ENCODE data around the gene TRABD2B.

The TRABD2B gene

DNA sequence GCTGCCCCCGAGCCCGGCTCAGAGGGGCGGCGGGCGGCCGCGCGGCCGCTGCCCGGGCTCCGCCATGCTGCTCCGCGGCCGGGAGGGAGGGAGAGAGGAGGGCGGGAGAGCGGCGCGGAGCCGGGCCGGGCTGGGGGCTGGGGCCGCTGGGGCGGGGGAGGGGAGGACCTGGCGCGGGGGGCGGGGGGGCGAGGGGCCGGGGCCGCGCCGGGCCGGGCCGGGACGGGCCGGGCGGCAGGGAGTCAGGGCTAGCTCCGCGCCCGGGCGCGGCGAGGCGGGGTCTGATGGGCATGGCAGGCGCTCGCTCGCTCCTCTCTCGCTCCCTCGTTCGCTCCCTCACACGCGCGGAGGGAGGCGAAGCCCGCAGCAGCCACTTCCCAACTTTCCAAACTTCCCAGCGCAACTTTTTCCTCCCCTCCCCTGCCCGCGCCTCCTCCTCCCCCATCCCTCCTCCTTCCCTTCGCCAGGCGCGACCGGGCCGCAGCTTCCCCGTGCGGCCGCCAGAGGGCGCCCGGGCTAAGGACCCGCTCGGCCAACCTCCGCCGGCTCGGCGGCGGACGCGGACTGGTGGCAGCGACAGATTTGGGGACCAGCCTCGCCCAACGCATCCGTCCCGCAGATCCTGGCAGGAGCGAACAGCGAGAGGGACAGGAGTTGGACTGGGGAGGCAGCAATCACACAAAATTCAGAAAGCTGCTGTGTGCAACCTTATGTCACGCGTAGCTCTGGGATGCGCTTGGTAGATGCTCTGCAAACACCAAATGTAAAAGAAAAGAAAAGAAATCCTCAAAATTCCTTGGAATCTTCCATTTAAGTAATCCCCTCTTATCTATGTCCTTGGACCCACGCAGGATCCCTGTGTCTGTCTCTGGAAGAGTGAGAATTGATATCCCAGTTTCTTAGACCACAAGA lies at the start of gene TRABD2B:
TSS of gene TRABD2B (minus strand) at position 97 of the 912 bp plus-strand sequence.
- peak; percentile 35 for DNase-seq

- DNase-seq = no peak
Measured at GRCh38 chr1:48044311-48044710, 47.1 kb upstream of the TRABD2B start.

DNA sequence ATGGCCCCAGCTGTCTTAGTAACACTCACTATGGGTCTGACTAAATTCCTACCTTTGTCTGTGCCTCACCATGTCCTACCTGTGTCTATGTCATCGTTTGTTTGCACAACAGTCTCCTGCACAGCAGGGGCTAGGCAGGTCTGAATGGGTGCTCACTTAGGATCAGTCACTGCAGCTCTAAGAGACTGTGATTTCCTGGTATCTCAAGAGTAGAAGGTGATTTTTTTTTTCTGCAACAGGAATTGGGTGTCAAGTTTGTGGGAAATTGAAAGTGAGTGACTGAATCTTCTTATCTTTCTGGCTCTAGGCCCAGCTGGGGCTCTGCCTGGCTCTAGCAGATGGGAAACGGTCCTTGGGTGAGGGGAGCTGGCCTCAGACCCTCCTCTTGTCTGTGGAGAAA lies 46.4 kb upstream of the TRABD2B start:
- DNase-seq = no peak

GRCh38 chr1:48040154-48040553 lies 43.0 kb upstream of the TRABD2B start:
- no peak for DNase-seq

DNA sequence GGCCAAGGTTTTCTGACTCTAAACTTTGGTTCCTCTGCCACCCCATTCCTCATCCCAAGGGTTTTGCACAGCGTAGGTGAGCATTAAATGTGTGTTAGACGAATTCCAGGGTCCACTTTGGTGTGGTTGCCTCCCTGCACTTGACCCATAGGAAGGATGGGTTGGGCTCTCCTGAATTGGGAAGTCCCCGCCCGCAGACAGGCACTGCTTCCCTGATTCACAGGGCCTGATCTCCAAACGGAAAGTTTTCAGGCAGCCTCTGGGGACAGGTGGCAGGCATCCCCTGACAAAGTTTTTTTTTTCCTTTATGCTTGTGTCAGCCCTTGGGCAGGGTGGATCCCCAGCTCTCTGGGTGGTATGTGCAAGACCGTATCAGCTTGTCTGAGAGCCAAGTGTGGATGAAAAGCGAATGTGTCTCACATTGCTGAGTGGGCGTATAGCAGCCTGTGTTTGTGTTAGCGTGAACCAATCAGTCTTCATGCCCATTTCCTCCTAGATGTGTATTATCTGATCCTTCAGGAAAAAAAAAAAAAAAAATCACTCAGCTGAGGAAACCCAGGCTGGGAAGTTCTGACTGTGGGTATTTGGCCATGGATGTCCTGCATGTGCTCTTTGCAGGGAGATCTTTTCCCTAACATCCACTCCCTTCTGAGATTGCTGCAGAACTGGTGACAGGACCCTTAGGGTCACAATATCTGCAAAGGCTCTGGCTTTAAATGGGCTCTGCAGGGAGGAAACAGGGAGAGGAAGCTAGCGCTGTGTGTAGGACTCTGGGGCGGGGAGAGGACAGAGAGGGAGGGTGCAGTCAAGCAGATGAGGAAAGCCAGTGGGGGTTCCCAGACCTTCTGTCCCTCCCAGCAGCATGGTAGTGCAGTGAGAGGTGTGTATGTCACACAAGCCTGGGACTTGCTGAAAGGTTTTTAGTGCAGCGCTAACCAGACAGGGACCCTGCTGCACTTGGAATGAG lies 42.2 kb upstream of the TRABD2B start:
- no peak for DNase-seq

DNA sequence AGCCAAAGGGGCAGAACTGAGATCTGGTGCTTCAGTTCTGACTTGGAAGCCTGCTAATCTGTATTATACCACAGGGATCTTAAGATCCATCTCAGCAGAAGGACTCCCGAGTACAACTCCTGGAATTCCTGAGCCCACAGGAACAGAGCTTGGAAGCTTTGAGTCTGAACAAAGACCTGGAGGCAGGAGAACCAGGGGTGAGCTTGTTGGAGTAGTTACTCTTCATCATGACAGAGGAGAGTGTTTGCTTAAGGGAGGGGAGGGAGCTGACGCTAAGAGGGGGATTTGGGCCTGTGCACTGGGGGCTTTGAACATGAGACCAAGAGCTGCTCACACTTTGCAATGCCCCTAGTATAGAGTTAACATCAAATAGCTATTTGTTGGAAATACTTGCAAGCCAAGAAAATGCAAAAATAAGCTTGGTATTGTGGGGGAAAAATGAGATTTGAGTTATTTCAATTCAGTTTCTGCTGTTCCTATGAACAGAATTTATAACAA lies 41.1 kb upstream of the TRABD2B start:
- no peak for DNase-seq

DNA sequence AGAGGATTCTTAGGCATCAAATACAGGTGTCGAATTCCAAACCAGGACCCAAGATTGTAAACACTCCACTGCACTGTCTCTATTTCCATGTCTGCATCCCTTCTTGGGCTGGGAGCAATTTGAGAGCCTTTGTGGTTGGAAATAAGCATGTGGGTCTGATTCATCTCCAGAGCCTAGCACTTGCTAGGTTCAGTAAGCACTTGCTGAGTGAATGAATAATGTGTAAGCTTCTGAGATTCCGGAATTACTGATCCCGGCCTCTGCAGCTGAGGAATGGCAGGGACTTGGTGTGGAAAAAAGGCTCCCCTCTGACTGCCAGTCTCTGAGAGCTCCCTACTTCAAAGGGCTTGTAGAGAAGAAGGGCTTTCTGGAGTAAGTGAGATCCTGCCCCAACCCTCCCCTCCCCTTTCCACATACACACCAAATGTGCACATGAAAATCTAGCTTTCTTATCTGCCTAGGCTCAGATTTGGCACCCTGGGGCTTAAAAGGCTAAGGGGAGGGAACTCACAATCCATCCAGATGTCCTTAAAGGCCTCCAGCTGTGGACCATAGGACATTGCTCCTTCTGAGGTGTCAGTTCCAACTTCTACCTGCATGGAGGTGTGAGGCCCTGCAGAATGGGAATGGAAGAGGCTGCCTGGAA lies 39.6 kb upstream of the TRABD2B start:
- no peak for DNase-seq

DNA sequence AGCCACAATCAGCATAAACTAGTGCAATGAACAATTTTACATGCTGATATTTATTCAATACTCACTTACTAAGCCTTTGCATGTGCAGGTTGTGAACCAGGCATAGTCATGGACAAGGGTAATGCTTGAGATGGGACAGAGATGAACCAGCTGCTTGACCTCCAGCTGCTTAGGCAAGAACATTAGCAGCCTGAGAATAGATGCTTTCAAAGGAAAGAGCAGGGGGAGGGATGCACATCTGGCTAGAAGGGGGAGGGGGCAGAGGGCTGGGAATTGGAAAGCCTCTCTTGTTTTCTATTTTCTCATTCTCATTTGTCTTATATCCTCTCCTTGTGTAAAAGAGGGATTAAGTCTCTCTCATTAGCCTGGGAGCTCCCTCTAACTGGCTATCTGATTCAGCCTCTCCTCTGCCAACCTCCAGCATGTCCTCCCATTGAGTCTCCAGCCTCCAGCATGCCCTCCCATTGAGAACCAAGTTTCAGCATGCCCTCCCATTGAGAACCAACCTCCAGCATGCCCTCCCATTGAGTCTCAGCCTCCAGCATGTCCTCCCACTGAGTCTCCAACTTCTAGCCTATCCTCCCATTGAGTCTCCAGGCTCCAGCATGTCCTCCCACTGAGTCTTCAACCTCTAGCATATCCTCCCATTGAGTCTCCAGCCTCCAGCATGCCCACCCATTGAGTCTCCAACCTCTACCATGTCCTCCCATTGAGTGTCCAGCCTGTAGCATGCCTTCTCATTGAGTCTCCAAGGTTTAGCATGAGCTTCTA lies 38.4 kb upstream of the TRABD2B start:
- DNase-seq = no peak

GRCh38 chr1:48033495-48034045 lies 36.4 kb upstream of the TRABD2B start:
- no peak for DNase-seq

DNA sequence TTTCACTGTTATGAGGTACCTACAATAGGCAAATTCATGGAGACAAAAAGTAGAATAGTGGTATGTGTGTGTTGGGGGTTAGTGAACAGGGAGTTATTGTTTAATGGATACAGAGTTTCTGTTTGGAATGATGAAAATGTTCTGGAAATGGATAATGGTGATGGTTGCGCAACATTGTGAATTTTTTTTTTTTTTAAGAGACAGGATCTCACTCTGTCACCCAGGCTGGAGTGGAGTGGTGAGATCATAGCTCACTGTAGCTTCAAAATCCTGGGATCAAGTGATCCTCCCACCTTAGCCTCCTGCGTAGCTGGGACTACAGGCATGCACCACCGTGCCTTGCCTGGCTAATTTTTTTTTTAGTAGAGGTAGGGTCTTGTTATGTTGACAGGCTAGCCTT lies 34.5 kb upstream of the TRABD2B start:
- no peak for DNase-seq

DNA sequence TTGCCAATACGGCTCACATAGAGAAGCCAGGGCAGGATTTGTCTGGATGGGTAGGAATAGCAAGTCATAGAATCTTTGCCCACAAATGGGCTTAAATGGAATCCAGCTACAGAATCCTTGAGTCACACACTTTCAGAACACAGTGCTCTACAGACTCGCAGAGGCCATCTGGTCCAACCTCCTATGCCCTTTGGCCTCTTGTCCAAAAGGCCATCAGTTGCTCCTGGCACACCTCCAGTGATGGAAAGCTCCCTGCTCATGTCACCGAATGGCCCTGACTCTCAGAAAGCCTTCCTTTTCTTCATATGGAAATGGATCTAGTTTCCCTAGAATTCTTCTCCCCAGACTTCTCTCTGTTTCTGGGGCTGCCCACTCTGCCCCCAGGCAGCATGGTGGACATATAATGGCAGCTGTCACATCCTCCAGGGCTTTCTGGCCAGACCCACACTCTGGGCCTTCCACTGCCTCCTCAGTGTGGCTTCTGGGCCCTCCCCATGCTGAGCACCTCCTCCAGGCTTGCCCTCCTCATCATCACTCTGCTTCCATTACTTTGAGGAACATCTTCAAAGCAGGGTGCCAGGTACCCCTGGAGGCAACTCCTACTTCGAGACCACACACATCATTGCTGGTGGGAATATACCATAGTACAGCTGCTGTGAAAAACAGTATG lies 33.6 kb upstream of the TRABD2B start:
- no peak for DNase-seq

- no peak for DNase-seq
Measured at GRCh38 chr1:48030211-48030610, 33.0 kb upstream of the TRABD2B start.

GRCh38 chr1:48028218-48029069 lies 31.3 kb upstream of the TRABD2B start:
- no peak for DNase-seq

DNA sequence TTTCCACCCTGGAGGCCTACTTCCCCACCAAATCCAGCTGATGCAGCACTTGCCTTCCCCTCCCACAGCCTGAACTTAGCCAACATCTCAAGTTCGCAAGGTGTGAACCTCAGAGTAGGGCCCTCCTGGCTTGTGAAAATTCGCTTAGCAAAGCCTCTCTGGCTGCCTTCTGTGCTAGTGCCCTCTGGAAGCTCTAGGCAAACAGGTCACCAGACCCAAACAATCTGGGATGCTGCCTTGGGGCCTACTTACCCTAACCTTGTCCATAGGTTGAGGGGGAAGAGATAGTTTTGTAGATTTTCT lies 30.3 kb upstream of the TRABD2B start:
- no peak for DNase-seq

- no peak for DNase-seq
Measured at GRCh38 chr1:48026701-48027532, 29.7 kb upstream of the TRABD2B start.

DNA sequence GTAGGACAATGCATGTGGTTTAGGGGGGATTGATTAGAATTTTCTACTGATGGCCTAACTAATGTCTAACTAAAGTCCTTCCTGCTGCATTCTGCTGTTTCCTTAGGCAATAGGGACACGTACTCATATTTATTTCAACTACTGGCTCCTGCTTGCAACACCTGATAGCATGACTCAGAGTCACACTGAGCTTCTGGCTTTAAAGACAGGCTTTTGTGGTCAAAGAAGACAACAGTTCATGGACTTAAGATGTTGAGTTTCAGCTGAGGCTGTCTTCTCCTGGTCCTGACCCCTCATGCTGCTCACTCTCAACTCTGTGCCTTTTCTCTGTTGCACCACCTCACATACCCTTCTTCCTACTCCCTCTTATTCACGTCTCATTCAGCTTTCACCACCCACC lies 29.1 kb upstream of the TRABD2B start:
- DNase-seq = no peak

DNA sequence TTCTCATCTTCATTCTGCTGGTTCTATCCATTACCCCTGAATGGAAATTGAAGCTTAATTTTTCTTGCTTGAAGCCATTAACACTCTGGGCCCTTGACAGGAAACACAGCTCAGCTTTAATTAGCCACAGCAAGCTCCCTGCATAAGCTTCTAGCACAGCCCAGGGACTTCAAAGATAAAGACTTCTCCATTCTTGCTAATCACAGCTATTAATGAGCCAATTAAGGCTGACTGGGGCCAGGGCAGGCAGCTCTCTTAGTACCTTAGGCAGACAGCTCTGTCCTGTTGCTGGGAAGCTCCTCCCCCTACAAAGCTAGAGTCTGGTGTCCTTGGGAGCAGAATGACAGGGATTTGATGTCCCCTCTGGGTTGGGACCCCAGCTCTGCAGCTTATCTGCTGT lies 27.9 kb upstream of the TRABD2B start:
- no peak for DNase-seq

DNA sequence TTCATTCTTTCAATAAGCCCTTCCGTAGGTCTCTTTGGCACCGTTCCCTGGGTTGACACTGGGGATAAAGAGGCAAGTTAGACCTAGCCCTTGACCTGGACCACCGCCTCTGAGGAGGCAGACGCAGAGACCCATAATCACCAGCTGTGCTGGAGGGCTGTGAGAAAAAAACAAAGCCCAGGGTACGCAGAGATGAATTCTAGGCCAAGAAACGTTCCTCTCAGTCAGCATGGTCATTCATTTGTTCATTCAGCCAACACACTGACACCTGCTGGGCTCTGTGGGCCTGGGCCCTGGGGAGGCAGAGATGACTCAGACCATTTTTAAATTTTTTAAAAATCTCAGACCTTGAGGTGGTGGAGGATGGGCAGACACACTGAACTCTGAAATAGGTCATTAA lies 26.3 kb upstream of the TRABD2B start:
- no peak for DNase-seq

GRCh38 chr1:48022306-48022705 lies 25.1 kb upstream of the TRABD2B start:
- DNase-seq = no peak

GRCh38 chr1:48021792-48022191 lies 24.6 kb upstream of the TRABD2B start:
- no peak for DNase-seq
